NCI-H2081 (cell line): Measurements from ENCODE around the gene MESP1.

Experiments used
- DNase-seq, 2 experiments: peaks; one replicate each; lab custom pipeline; 2025; lab: John Stamatoyannopoulos, UW

Gene MESP1

GRCh38 chr15:89724621-89725020, 26.4 kb downstream of the MESP1 start:
- no peak for DNase-seq

- DNase-seq = no peak
Measured at GRCh38 chr15:89723031-89723430, 28.0 kb downstream of the MESP1 start.

- DNase-seq = no peak
Measured at GRCh38 chr15:89714775-89715174, 36.3 kb downstream of the MESP1 start.

- DNase-seq = peak in 1 of 2 experiments; percentile 15
Measured at GRCh38 chr15:89707577-89707976, 43.5 kb downstream of the MESP1 start.

- DNase-seq = no peak
Measured at GRCh38 chr15:89704411-89704810, 46.6 kb downstream of the MESP1 start.
